ENCODE measurements around the gene C17orf78. TPM values are rescaled to one million over a fixed set of nuclear protein-coding genes. Genes with fewer than 3 reads are reported as not detected.

Gene C17orf78
- total and polyA plus RNA-seq, 2 of the 13 experiments (the other 11 are each of a cell fraction or from before 2014, with no cell fraction given) = not detected

- TF ChIP-seq ZNF407 (CRISPR knock-in tag; IDR thresholded peaks at IDR 0.05; ENCODE audit: not compliant biosample characterization) (no peak), SOX5 (CRISPR knock-in tag; IDR thresholded peaks at IDR 0.05; ENCODE audit: borderline replicate concordance) (peak; percentile 21; the same call in 1 of the 2 replicates), SIN3B (IDR thresholded peaks at IDR 0.05; ENCODE audit: low read length) (no peak), ZBTB40 (IDR thresholded peaks at IDR 0.05) (no peak), ZBTB40 (CRISPR knock-in tag; IDR thresholded peaks at IDR 0.05) (peak; percentile 66; the same call in 1 of the 2 replicates), ZBTB2 (CRISPR knock-in tag; IDR thresholded peaks at IDR 0.05; ENCODE audit: low read depth) (peak; percentile 91), FOSL2 (CRISPR knock-in tag; IDR thresholded peaks at IDR 0.05) (peak; percentile 19; the same call in 1 of the 2 replicates), CHD4 (IDR thresholded peaks at IDR 0.05; ENCODE audit: borderline replicate concordance, low read length) (no peak), PTBP1 (IDR thresholded peaks at IDR 0.05; ENCODE audit: low read depth, low read length, poor library complexity, severe bottlenecking) (no peak)
These were observed 31.1 kb downstream of the C17orf78 start, which contains the start of the genes ACACA and TADA2A (continued) for GRCh38 chr17:37406635-37407461.
